HG03575 (cell line): ENCODE results near the gene UBQLN1.
"Not testable (repeated sequence)": the region's sequence is repeated elsewhere in the genome, so short reads cannot be mapped to it uniquely, and the experiment has no call there.

Experiments used
- ATAC-seq: cut with Tn5 transposase; IDR thresholded peaks from one replicate; pipeline ENCODE4 v1.9.1; 2021; ENCODE audit not compliant: unreplicated experiment, insufficient number of reproducible peaks, low FRiP score; ENCODE audit errors: extremely low read depth

The UBQLN1 gene

GRCh38 chr9:83707768-83708514 is at the start of gene UBQLN1:
TSS of gene UBQLN1 (minus strand) at chr9:83707958. CDS start at chr9:83707679, 279 bp downstream.
- peak; percentile 27 for ATAC-seq

- peak; percentile 54 for ATAC-seq
Observed at GRCh38 chr9:83754383-83754977, 46.7 kb upstream of the UBQLN1 start.

GRCh38 chr9:83749706-83750105 is 41.9 kb upstream of the UBQLN1 start:
- no peak for ATAC-seq

- ATAC-seq = no peak
Observed at GRCh38 chr9:83744206-83744605, 36.4 kb upstream of the UBQLN1 start.

- no peak for ATAC-seq
Observed at GRCh38 chr9:83733739-83734138, 26.0 kb upstream of the UBQLN1 start.

GRCh38 chr9:83728591-83729368 is 21.0 kb upstream of the UBQLN1 start:
- ATAC-seq = not testable (repeated sequence)

- ATAC-seq = no peak
Observed at GRCh38 chr9:83724436-83724835, 16.7 kb upstream of the UBQLN1 start.

GRCh38 chr9:83722726-83723495 is 15.2 kb upstream of the UBQLN1 start:
- no peak for ATAC-seq

GRCh38 chr9:83721509-83721908 is 13.8 kb upstream of the UBQLN1 start:
- ATAC-seq = no peak

- ATAC-seq = no peak
Observed at GRCh38 chr9:83715794-83716193, 8.0 kb upstream of the UBQLN1 start.

- ATAC-seq = no peak
Observed at GRCh38 chr9:83715221-83715620, 7.5 kb upstream of the UBQLN1 start.

- ATAC-seq = no peak
Observed at GRCh38 chr9:83714329-83714728, 6.6 kb upstream of the UBQLN1 start.

GRCh38 chr9:83708515-83709158 is 879 bp upstream of the UBQLN1 start:
- peak; percentile 43 for ATAC-seq

- peak; percentile 16 for ATAC-seq
Observed at GRCh38 chr9:83707518-83707767, 315 bp downstream of the UBQLN1 start.

- ATAC-seq = no peak
Observed at GRCh38 chr9:83706676-83707517, 861 bp downstream of the UBQLN1 start.

GRCh38 chr9:83705219-83705651 is 2.5 kb downstream of the UBQLN1 start:
- ATAC-seq = not testable (repeated sequence)

GRCh38 chr9:83701769-83702168 is 6.0 kb downstream of the UBQLN1 start:
- ATAC-seq = no peak

GRCh38 chr9:83701286-83701685 is 6.5 kb downstream of the UBQLN1 start:
- no peak for ATAC-seq
